HEK293 (cell line): ENCODE results near the gene ELMO1.

Experiments
- CTCF ChIP-seq: fragments of 450-650 bp; formaldehyde crosslinking; IDR thresholded peaks from 2 replicates; pipeline ENCODE4 v1.5.1; 2016; ENCODE audit warnings: missing biosample characterization, missing genetic modification characterization
- MZF1 ChIP-seq: fragments of 450-650 bp; formaldehyde crosslinking; IDR thresholded peaks from 2 replicates; pipeline ENCODE4 v1.5.1; 2017; ENCODE audit warnings: missing biosample characterization, missing genetic modification characterization, borderline replicate concordance
- PBX3 ChIP-seq: sonication (generic); formaldehyde crosslinking; IDR thresholded peaks from 2 replicates; pipeline ENCODE4 v1.8.1; 2022; ENCODE audit warnings: mild to moderate bottlenecking, moderate library complexity, missing genetic modification reagents
- REST ChIP-seq: fragments of 450-650 bp; formaldehyde crosslinking; IDR thresholded peaks from 2 replicates; pipeline ENCODE4 v1.5.1; 2016; ENCODE audit warnings: missing biosample characterization, missing genetic modification characterization
- ZBTB8A ChIP-seq: fragments of 450-650 bp; formaldehyde crosslinking; IDR thresholded peaks from 2 replicates; pipeline ENCODE4 v1.5.1; 2016; ENCODE audit warnings: missing biosample characterization, missing genetic modification characterization
- ZNF140 ChIP-seq: fragments of 450-650 bp; formaldehyde crosslinking; IDR thresholded peaks from 2 replicates; pipeline ENCODE4 v1.5.1; 2016; ENCODE audit warnings: missing biosample characterization, missing genetic modification characterization
- ZNF18 ChIP-seq: fragments of 450-650 bp; formaldehyde crosslinking; IDR thresholded peaks from 2 replicates; pipeline ENCODE4 v1.5.1; 2016; ENCODE audit warnings: missing biosample characterization, missing genetic modification characterization
- ZNF214 ChIP-seq: fragments of 450-650 bp; formaldehyde crosslinking; IDR thresholded peaks from 2 replicates; pipeline ENCODE4 v1.5.1; 2017; ENCODE audit warnings: missing biosample characterization, mild to moderate bottlenecking, missing genetic modification characterization, borderline replicate concordance
- ZNF311 ChIP-seq: fragments of 450-650 bp; formaldehyde crosslinking; IDR thresholded peaks from 2 replicates; pipeline ENCODE4 v1.5.1; 2017; ENCODE audit warnings: missing biosample characterization, missing genetic modification characterization, borderline replicate concordance
- ZNF521 ChIP-seq: fragments of 450-650 bp; formaldehyde crosslinking; IDR thresholded peaks from 2 replicates; pipeline ENCODE4 v1.5.1; 2017; ENCODE audit warnings: missing biosample characterization, mild to moderate bottlenecking, missing genetic modification characterization
- ZNF529 ChIP-seq: fragments of 450-650 bp; formaldehyde crosslinking; IDR thresholded peaks from 2 replicates; pipeline ENCODE4 v1.5.1; 2017; ENCODE audit warnings: missing genetic modification characterization, missing biosample characterization; ENCODE audit not compliant: insufficient replicate concordance
- ZSCAN23 ChIP-seq: fragments of 450-650 bp; formaldehyde crosslinking; IDR thresholded peaks from 2 replicates; pipeline ENCODE4 v1.5.1; 2016; ENCODE audit warnings: missing biosample characterization, missing genetic modification characterization

GRCh38 chr7:36879021-36879420, 569.6 kb downstream of the ELMO1 start:
- TF ChIP-seq CTCF (tag by site-specific recombination): no peak
- no peak for TF ChIP-seq PBX3 (CRISPR knock-in tag)
- no peak for TF ChIP-seq ZNF521 (tag by site-specific recombination)
- TF ChIP-seq ZBTB8A (tag by site-specific recombination): no peak
- no peak for TF ChIP-seq ZNF18
- TF ChIP-seq ZNF311 (tag by site-specific recombination): no peak
- no peak for TF ChIP-seq ZSCAN23 (tag by site-specific recombination)
- no peak for TF ChIP-seq MZF1
- no peak for TF ChIP-seq ZNF214 (tag by site-specific recombination)
- no peak for TF ChIP-seq ZNF529
- TF ChIP-seq REST (tag by site-specific recombination): no peak
- no peak for TF ChIP-seq ZNF140
